H1 (cell line): ENCODE data around the gene SVOPL.

ENCODE experiments used
- SIN3A ChIP-seq, 2 experiments: IDR thresholded peaks in 1 of 2; conservative IDR thresholded peaks in 1 of 2; 2 replicates each; pipeline ENCODE4 v1.6.1; 2011 to 2012; ENCODE audit warnings: low read length in 2 of 2, improper control_type of control experiment in 1 of 2, low read depth in 1 of 2, mild to moderate bottlenecking in 1 of 2
- SUZ12 ChIP-seq: fragments of 200-600 bp; sonication (generic); IDR thresholded peaks from 2 replicates; pipeline ENCODE4 v1.6.1; 2012; ENCODE audit warnings: mild to moderate bottlenecking, inconsistent platforms, low read length, moderate library complexity, mixed read lengths

- TF ChIP-seq SIN3A (conservative IDR thresholded peaks at IDR 0.05 in 1 of 2, IDR thresholded peaks at IDR 0.05 in 1 of 2; ENCODE audit: low read depth in 1 of 2, low read length in 2 of 2) (no peak), SUZ12 (no peak)
These were observed 11.5 kb upstream of the SVOPL start for GRCh38 chr7:138712652-138713051.
